PC-9 (cell line): Measurements from ENCODE around the gene TMPRSS9. TPM values are rescaled to one million over a fixed set of nuclear protein-coding genes. Genes with fewer than 3 reads are reported as not detected.

Experiments
- BruUV-seq: library from RNA; stranded (reverse); fragments of 400-500 nt; replicated peaks from 2 replicates; lab custom pipeline; 2021; lab: Mats Ljungman, UMichigan
- CTCF ChIA-PET: fragments of 300-600 bp; sonication (Branson Sonifier 250); formaldehyde crosslinking; loops from one replicate; lab custom pipeline; 2022; ENCODE audit warnings: antibody characterized with exemption; lab: Charles Lee
- POLR2A ChIA-PET: fragments of 300-600 bp; sonication (Branson Sonifier 250); formaldehyde crosslinking; loops from one replicate; lab custom pipeline; 2022; ENCODE audit warnings: antibody characterized with exemption; ENCODE audit not compliant: unreplicated experiment; lab: Charles Lee
- DNase-seq, 2 experiments: peaks; one replicate each; pipeline versions ENCODE4 v3.0.0 to v3.0.0-alpha.2; 2015 to 2022; ENCODE audit warnings: mixed read lengths in 1 of 2
- H2AFZ ChIP-seq: fragments of 200-600 bp; sonication (generic); 2 replicates; pipeline ENCODE4 v1.8.1; 2017; ENCODE audit warnings: antibody characterized with exemption
- H3F3A ChIP-seq: fragments of 200-600 bp; sonication (generic); 2 replicates; pipeline ENCODE4 v1.8.1; 2017; ENCODE audit warnings: antibody characterized with exemption, mild to moderate bottlenecking, low read depth; ENCODE audit not compliant: insufficient read depth
- H3K27ac ChIP-seq: fragments of 200-600 bp; sonication (generic); 2 replicates; pipeline ENCODE4 v1.6.1; 2016; ENCODE audit warnings: mixed run types
- H3K27me3 ChIP-seq: fragments of 200-600 bp; sonication (generic); 2 replicates; pipeline ENCODE4 v1.6.1; 2016; ENCODE audit warnings: low read depth, mixed run types; ENCODE audit not compliant: insufficient read depth
- H3K36me3 ChIP-seq: fragments of 200-600 bp; sonication (generic); 2 replicates; pipeline ENCODE4 v1.6.1; 2016; ENCODE audit warnings: low read depth, mixed run types
- H3K4me1 ChIP-seq: fragments of 200-600 bp; sonication (generic); replicated peaks from 2 replicates; pipeline ENCODE4 v1.6.1; 2016; ENCODE audit warnings: mixed run types; ENCODE audit not compliant: insufficient read depth
- H3K4me2 ChIP-seq: fragments of 200-600 bp; sonication (generic); 2 replicates; pipeline ENCODE4 v1.6.1; 2017; ENCODE audit warnings: mixed run types
- H3K4me3 ChIP-seq: fragments of 200-600 bp; sonication (generic); 2 replicates; pipeline ENCODE4 v1.6.1; 2016; ENCODE audit warnings: mixed run types
- H3K79me2 ChIP-seq: fragments of 200-600 bp; sonication (generic); 2 replicates; pipeline ENCODE4 v1.6.1; 2017; ENCODE audit warnings: low read depth, mixed run types
- H3K9me2 ChIP-seq: fragments of 200-600 bp; sonication (generic); 2 replicates; pipeline ENCODE4 v1.8.1; 2017; ENCODE audit warnings: mild to moderate bottlenecking; ENCODE audit not compliant: insufficient read depth
- H3K9me3 ChIP-seq: fragments of 200-600 bp; sonication (generic); 2 replicates; pipeline ENCODE4 v1.8.1; 2016; ENCODE audit warnings: low read depth; ENCODE audit not compliant: insufficient read depth
- H4K20me1 ChIP-seq: fragments of 200-600 bp; sonication (generic); 2 replicates; pipeline ENCODE4 v1.8.1; 2017; ENCODE audit not compliant: insufficient read depth
- CTCF ChIP-seq: fragments of 200-600 bp; sonication (generic); conservative IDR thresholded peaks from 2 replicates; pipeline ENCODE4 v1.6.1; 2017; ENCODE audit warnings: mixed run types, antibody characterized with exemption, mild to moderate bottlenecking, moderate library complexity
- EZH2 ChIP-seq: fragments of 200-600 bp; sonication (generic); IDR thresholded peaks from 2 replicates; pipeline ENCODE4 v1.8.0; 2017; ENCODE audit warnings: antibody characterized with exemption, low read depth
- intact Hi-C: fragments of 100-400 bp; cut with micrococcal nuclease; formaldehyde crosslinking; loops from one replicate; pipeline ENCODE4 v1.10.0; 2022; ENCODE audit not compliant: unreplicated experiment
- total RNA-seq: library from RNA; stranded (reverse); gene quantifications from 2 replicates; pipeline ENCODE4 v1.2.3, GENCODE V29; 2021

Gene TMPRSS9
- total RNA-seq, 1 experiment from 2014 or later: 0.20 TPM

- H4K20me1 ChIP-seq: no peaks in the 10 kb centered on the region
- no peak overlapping the region for H3K27ac ChIP-seq
- ChIA-PET POLR2A (interaction anchor here (0.6 kb wide), 1 partner anchor 13 kb away, joined by 3 read pairs; no protein-coding TSS in a partner anchor), CTCF (no interaction called here)
- no peaks in the 10 kb centered on the region for H3K27me3 ChIP-seq
- no peak overlapping the region for H2AFZ ChIP-seq
- no peaks in the 10 kb centered on the region for H3K9me3 ChIP-seq
- H3F3A ChIP-seq: no peaks in the 10 kb centered on the region
- no peaks in the 10 kb centered on the region for H3K36me3 ChIP-seq
- H3K9me2 ChIP-seq: no peaks in the 10 kb centered on the region
- no peak overlapping the region for H3K4me2 ChIP-seq
- no peaks in the 10 kb centered on the region for H3K79me2 ChIP-seq
- no peak overlapping the region for H3K4me3 ChIP-seq
- TF ChIP-seq CTCF (no peak), EZH2 (no peak)
- H3K4me1 ChIP-seq: no peaks in the 10 kb centered on the region
- intact Hi-C loops: no loop called here
- no peak for DNase-seq
- BruUV-seq: no TSS peak
Observed at GRCh38 chr19:2434721-2435265, 74.7 kb downstream of the TMPRSS9 start.

GRCh38 chr19:2436384-2436783 lies 76.3 kb downstream of the TMPRSS9 start:
- no peaks in the 10 kb centered on the region for H3K9me2 ChIP-seq
- no peak overlapping the region for H3K4me2 ChIP-seq
- no peaks in the 10 kb centered on the region for H3K9me3 ChIP-seq
- H2AFZ ChIP-seq: no peak overlapping the region
- no peaks in the 10 kb centered on the region for H3K79me2 ChIP-seq
- H3F3A ChIP-seq: no peaks in the 10 kb centered on the region
- no peak overlapping the region for H3K4me3 ChIP-seq
- no peak overlapping the region for H3K27ac ChIP-seq
- TF ChIP-seq CTCF (no peak), EZH2 (no peak)
- no peaks in the 10 kb centered on the region for H3K27me3 ChIP-seq
- BruUV-seq: no TSS peak
- intact Hi-C loops: no loop called here
- ChIA-PET CTCF (no interaction called here), POLR2A (no interaction called here)
- H3K36me3 ChIP-seq: no peaks in the 10 kb centered on the region
- no peaks in the 10 kb centered on the region; the same call in 1 of the 2 replicates for H4K20me1 ChIP-seq
- no peaks in the 10 kb centered on the region for H3K4me1 ChIP-seq
- DNase-seq: no peak

DNA sequence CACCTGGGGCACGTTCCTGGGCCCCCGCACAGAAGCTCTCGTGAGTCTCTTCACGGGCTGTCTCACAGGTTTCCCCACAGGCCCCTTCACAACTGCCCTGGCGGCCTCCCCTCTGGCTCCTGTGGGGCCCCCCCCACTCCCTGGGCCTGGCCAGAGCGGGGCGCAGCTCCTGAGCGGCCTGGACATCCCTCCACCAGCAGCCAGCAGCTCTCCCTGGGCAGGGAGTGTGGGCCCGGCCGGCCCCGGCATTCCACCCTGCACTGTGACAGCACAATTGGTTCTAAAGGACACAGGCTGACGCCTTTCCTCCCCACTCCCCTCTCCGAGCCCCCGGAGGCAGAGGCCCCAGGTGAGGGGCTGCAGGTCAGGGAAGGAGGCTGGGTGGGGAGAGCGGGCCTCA lies 76.9 kb downstream of the TMPRSS9 start:
- no peaks in the 10 kb centered on the region for H3K36me3 ChIP-seq
- H3K9me2 ChIP-seq: no peaks in the 10 kb centered on the region
- no peaks in the 10 kb centered on the region for H3F3A ChIP-seq
- H3K9me3 ChIP-seq: no peaks in the 10 kb centered on the region
- H3K79me2 ChIP-seq: no peaks in the 10 kb centered on the region
- no peak overlapping the region for H3K27ac ChIP-seq
- TF ChIP-seq EZH2 (no peak), CTCF (no peak)
- ChIA-PET CTCF (no interaction called here), POLR2A (no interaction called here)
- DNase-seq: no peak
- H3K4me3 ChIP-seq: no peak overlapping the region
- no peak overlapping the region for H2AFZ ChIP-seq
- no peaks in the 10 kb centered on the region for H3K4me1 ChIP-seq
- intact Hi-C loops: no loop called here
- H3K4me2 ChIP-seq: no peak overlapping the region
- no peaks in the 10 kb centered on the region for H3K27me3 ChIP-seq
- BruUV-seq: no TSS peak
- H4K20me1 ChIP-seq: no peaks in the 10 kb centered on the region; the same call in 1 of the 2 replicates
